ENCODE results near the gene CLTCL1.

DNA sequence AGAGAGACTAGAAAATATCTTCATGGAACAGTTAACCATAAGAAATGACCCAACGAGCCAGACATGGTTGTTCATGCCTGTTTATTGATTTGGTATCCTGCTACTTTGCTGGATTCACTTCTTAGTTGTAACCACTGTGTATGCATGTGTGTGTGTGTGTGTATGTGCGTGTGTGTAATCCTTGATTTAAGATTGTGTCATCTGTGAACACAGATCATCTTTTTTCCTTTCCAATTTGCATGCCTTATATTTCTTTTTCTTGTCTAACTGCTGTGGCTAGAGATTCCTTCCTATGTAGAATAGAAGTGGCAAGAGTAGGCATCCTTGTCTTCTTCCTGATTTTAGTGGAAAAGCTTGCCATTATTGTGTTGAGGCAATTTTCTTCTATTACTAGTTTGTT lies 16.4 kb upstream of the CLTCL1 start:
- TF ChIP-seq POLR2A (IDR thresholded peaks at IDR 0.05; ENCODE audit: low read depth, low read length) (no peak), POLR2AphosphoS5 (IDR thresholded peaks at IDR 0.05; ENCODE audit: low read depth, low read length) (no peak), TAF1 (IDR thresholded peaks at IDR 0.05; ENCODE audit: borderline replicate concordance, low read depth, low read length) (no peak)

Data from GM12892 (cell line).